ENCODE data around the gene FGD2. TPM values are rescaled to one million over a fixed set of nuclear protein-coding genes. Genes with fewer than 3 reads are reported as not detected.
"Not testable (repeated sequence)": the region's sequence is repeated elsewhere in the genome, so short reads cannot be mapped to it uniquely, and the experiment has no call there.

Gene FGD2
- total RNA-seq, 1 experiment from 2014 or later: 0.13 TPM

GRCh38 chr6:36989264-36989663, 16.2 kb upstream of the FGD2 start:
- Histone ChIP-seq H3K79me1 (ENCODE audit: insufficient read depth, low read depth, low read length, poor library complexity, severe bottlenecking) (no peaks in the 10 kb centered on the region), H4K5ac (ENCODE audit: insufficient read length, low read depth, low read length) (no peak overlapping the region), H2AFZ (ENCODE audit: low read length) (no peak overlapping the region), H3K27ac (ENCODE audit: insufficient read length, low read depth, low read length) (no peak overlapping the region), H3K4ac (ENCODE audit: low read depth, low read length) (no peak overlapping the region), H3K4me2 (ENCODE audit: insufficient read depth, insufficient read length, low read length) (no peak overlapping the region), H3K79me2 (ENCODE audit: insufficient read depth, low read length) (peaks cover 12% of the 10 kb centered on the region; the same call in 1 of the 2 replicates), H3K18ac (ENCODE audit: insufficient read length, low read depth, low read length) (no peak overlapping the region), H3K4me1 (ENCODE audit: insufficient read depth, low read length) (peaks cover 3% of the 10 kb centered on the region; the same call in 1 of the 2 replicates), H2BK12ac (ENCODE audit: insufficient read length, low read depth, low read length) (no peak overlapping the region), H2BK20ac (ENCODE audit: low read depth, low read length, poor library complexity, severe bottlenecking) (no peak overlapping the region), H4K91ac (ENCODE audit: insufficient read length, low read depth, low read length) (no peak overlapping the region), H3T11ph (ENCODE audit: low read length) (no peak overlapping the region), H3K9me3 (ENCODE audit: control insufficient read depth, low read depth, low read length) (no peaks in the 10 kb centered on the region), H2BK120ac (ENCODE audit: low read depth, low read length, poor library complexity, severe bottlenecking) (no peak overlapping the region), H2BK15ac (ENCODE audit: low read depth, low read length) (no peak overlapping the region), H4K20me1 (ENCODE audit: control insufficient read depth, insufficient read depth, insufficient read length) (no peaks in the 10 kb centered on the region), H4K8ac (replicated peaks; ENCODE audit: insufficient read length, low read depth, low read length) (no peak overlapping the region), H3K56ac (ENCODE audit: insufficient read length, low read depth, low read length) (no peak overlapping the region), H3K14ac (ENCODE audit: insufficient read depth, low read length) (no peak overlapping the region), H3K23me2 (ENCODE audit: insufficient read length, low read depth, low read length, poor library complexity, severe bottlenecking) (peaks cover 21% of the 10 kb centered on the region), H3K9ac (ENCODE audit: extremely low read depth, insufficient read length, low read length) (no peak overlapping the region), H3K23ac (ENCODE audit: insufficient read length, low read depth, low read length) (no peak overlapping the region), H2AK5ac (ENCODE audit: insufficient read length, low read length) (no peak overlapping the region), H2BK5ac (ENCODE audit: insufficient read length, low read length) (no peak overlapping the region), H3K27me3 (ENCODE audit: insufficient read depth, low read length) (no peaks in the 10 kb centered on the region)
- Mint-ChIP-seq H3K4me1 (peaks cover 8 to 9% of the 10 kb centered on the region in 2 experiments), H3K27ac (no peak overlapping the region), H3K36me3 (ENCODE audit: insufficient read depth in 1 of 3, low read depth in 3 of 3) (no peaks in the 10 kb centered on the region; a peak in 1 of 7 replicates), H3K9me3 (no peaks in the 10 kb centered on the region), H3K4me3 (no peak overlapping the region), H3K27me3 (ENCODE audit: low read depth) (peaks cover 3% of the 10 kb centered on the region)
- no peak for DNase-seq
- WGBS (ENCODE audit: extremely low coverage, insufficient read length, low lambda C conversion rate): no CpG with 5 or more reads among the region's 6 CpGs
- TF ChIP-seq CTCF (conservative IDR thresholded peaks at IDR 0.05): no peak

GRCh38 chr6:36990401-36990800, 15.1 kb upstream of the FGD2 start:
- DNase-seq; H2AK5ac ChIP-seq (ENCODE audit: insufficient read length, low read length); H2BK120ac ChIP-seq (ENCODE audit: low read depth, low read length, poor library complexity, severe bottlenecking); H2BK12ac ChIP-seq (ENCODE audit: insufficient read length, low read depth, low read length); H3K4me1 ChIP-seq (ENCODE audit: insufficient read depth, low read length); H3K9me3 Mint-ChIP-seq; H3K27ac ChIP-seq (ENCODE audit: insufficient read length, low read depth, low read length); H3K9ac ChIP-seq (ENCODE audit: extremely low read depth, insufficient read length, low read length); H2BK20ac ChIP-seq (ENCODE audit: low read depth, low read length, poor library complexity, severe bottlenecking); H4K91ac ChIP-seq (ENCODE audit: insufficient read length, low read depth, low read length); H4K5ac ChIP-seq (ENCODE audit: insufficient read length, low read depth, low read length); H3K56ac ChIP-seq (ENCODE audit: insufficient read length, low read depth, low read length); H3K14ac ChIP-seq (ENCODE audit: insufficient read depth, low read length); H3K36me3 Mint-ChIP-seq (ENCODE audit: insufficient read depth in 1 of 3, low read depth in 3 of 3); H3K23ac ChIP-seq (ENCODE audit: insufficient read length, low read depth, low read length); H3K27me3 Mint-ChIP-seq (ENCODE audit: low read depth); H3K4me2 ChIP-seq (ENCODE audit: insufficient read depth, insufficient read length, low read length); H3K4ac ChIP-seq (ENCODE audit: low read depth, low read length); H3K79me2 ChIP-seq (ENCODE audit: insufficient read depth, low read length); H4K20me1 ChIP-seq (ENCODE audit: control insufficient read depth, insufficient read depth, insufficient read length); H3K27me3 ChIP-seq (ENCODE audit: insufficient read depth, low read length); H3K18ac ChIP-seq (ENCODE audit: insufficient read length, low read depth, low read length); H2BK5ac ChIP-seq (ENCODE audit: insufficient read length, low read length); H2BK15ac ChIP-seq (ENCODE audit: low read depth, low read length); H4K8ac ChIP-seq (replicated peaks; ENCODE audit: insufficient read length, low read depth, low read length); H3K4me3 Mint-ChIP-seq; H3K79me1 ChIP-seq (ENCODE audit: insufficient read depth, low read depth, low read length, poor library complexity, severe bottlenecking); H3K27ac Mint-ChIP-seq; H2AFZ ChIP-seq (ENCODE audit: low read length); H3K9me3 ChIP-seq (ENCODE audit: control insufficient read depth, low read depth, low read length); H3K4me1 Mint-ChIP-seq; H3T11ph ChIP-seq (ENCODE audit: low read length): not testable (repeated sequence)
- peaks cover 11% of the 10 kb centered on the region for H3K23me2 ChIP-seq (ENCODE audit: insufficient read length, low read depth, low read length, poor library complexity, severe bottlenecking)
- no CpG with 5 or more reads among the region's 2 CpGs for WGBS (ENCODE audit: extremely low coverage, insufficient read length, low lambda C conversion rate)
